ENCODE results near the gene PDGFRA.

DNA sequence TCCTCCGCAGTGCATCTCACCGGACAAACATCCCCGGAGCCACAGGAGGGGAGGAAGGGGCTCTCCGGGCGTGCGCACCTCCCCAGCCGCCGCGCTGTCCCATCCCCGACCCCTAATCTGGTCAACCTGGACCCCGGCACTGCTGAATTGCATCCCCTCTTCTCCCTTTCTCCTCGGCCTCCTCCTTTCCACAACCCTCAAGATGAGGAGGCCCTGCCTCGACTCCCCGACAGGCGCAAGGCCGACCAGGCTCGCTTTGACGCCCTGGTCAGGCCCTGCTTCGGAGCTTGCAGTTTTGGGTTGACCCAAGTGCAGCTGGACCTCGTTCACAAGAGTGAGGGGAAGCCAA, 2.3 kb downstream of the PDGFRA start:
- TF ChIP-seq, protein P1, sequence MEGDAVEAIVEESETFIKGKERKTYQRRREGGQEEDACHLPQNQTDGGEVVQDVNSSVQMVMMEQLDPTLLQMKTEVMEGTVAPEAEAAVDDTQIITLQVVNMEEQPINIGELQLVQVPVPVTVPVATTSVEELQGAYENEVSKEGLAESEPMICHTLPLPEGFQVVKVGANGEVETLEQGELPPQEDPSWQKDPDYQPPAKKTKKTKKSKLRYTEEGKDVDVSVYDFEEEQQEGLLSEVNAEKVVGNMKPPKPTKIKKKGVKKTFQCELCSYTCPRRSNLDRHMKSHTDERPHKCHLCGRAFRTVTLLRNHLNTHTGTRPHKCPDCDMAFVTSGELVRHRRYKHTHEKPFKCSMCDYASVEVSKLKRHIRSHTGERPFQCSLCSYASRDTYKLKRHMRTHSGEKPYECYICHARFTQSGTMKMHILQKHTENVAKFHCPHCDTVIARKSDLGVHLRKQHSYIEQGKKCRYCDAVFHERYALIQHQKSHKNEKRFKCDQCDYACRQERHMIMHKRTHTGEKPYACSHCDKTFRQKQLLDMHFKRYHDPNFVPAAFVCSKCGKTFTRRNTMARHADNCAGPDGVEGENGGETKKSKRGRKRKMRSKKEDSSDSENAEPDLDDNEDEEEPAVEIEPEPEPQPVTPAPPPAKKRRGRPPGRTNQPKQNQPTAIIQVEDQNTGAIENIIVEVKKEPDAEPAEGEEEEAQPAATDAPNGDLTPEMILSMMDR (conservative IDR thresholded peaks at IDR 0.05), result no peak
- no peak for TF ChIP-seq EZH2 (IDR thresholded peaks at IDR 0.05; ENCODE audit: low read depth)

Data from PC-9 (cell line).